ENCODE data around the gene FANCC.

Gene FANCC

GRCh38 chr9:95080961-95081647 lies 236.4 kb downstream of the FANCC start:
- DNase-seq = no peak

GRCh38 chr9:95079461-95079860 lies 238.0 kb downstream of the FANCC start:
- no peak for DNase-seq

- DNase-seq = peak; percentile 41
These were observed 238.6 kb downstream of the FANCC start for GRCh38 chr9:95078939-95079338.

- no peak for DNase-seq
These were observed 239.0 kb downstream of the FANCC start for GRCh38 chr9:95078511-95078910.

GRCh38 chr9:95077766-95078370 lies 239.6 kb downstream of the FANCC start:
- DNase-seq = no peak

- DNase-seq = no peak
These were observed 240.3 kb downstream of the FANCC start for GRCh38 chr9:95077053-95077765.

GRCh38 chr9:95076696-95077052 lies 240.8 kb downstream of the FANCC start:
- DNase-seq = no peak

GRCh38 chr9:95075700-95076099 lies 241.8 kb downstream of the FANCC start:
- DNase-seq = no peak

GRCh38 chr9:95074632-95075031 lies 242.9 kb downstream of the FANCC start:
- DNase-seq = peak; percentile 91

- no peak for DNase-seq
These were observed 243.6 kb downstream of the FANCC start for GRCh38 chr9:95073918-95074317.

- DNase-seq = no peak
These were observed 244.4 kb downstream of the FANCC start for GRCh38 chr9:95073042-95073607.

GRCh38 chr9:95071925-95072324 lies 245.6 kb downstream of the FANCC start:
- DNase-seq = no peak

- DNase-seq = no peak
These were observed 246.1 kb downstream of the FANCC start for GRCh38 chr9:95071450-95071849.

- DNase-seq = no peak
These were observed 246.9 kb downstream of the FANCC start for GRCh38 chr9:95070549-95071021.

GRCh38 chr9:95067897-95068296 lies 249.6 kb downstream of the FANCC start:
- no peak for DNase-seq

GRCh38 chr9:95067057-95067456 lies 250.5 kb downstream of the FANCC start:
- no peak for DNase-seq

GRCh38 chr9:95065224-95065623 lies 252.3 kb downstream of the FANCC start:
- no peak for DNase-seq

GRCh38 chr9:95063300-95063699 lies 254.2 kb downstream of the FANCC start:
- DNase-seq = no peak

- no peak for DNase-seq
These were observed 254.9 kb downstream of the FANCC start for GRCh38 chr9:95062596-95063065.

- DNase-seq = no peak
These were observed 255.5 kb downstream of the FANCC start for GRCh38 chr9:95061916-95062595.

GRCh38 chr9:95060916-95061315 lies 256.6 kb downstream of the FANCC start:
- DNase-seq = no peak

- DNase-seq = no peak
These were observed 257.3 kb downstream of the FANCC start for GRCh38 chr9:95060234-95060633.

GRCh38 chr9:95058795-95059386 lies 258.6 kb downstream of the FANCC start:
- no peak for DNase-seq
